ENCODE measurements around the gene CLRN1.

Gene CLRN1

DNA sequence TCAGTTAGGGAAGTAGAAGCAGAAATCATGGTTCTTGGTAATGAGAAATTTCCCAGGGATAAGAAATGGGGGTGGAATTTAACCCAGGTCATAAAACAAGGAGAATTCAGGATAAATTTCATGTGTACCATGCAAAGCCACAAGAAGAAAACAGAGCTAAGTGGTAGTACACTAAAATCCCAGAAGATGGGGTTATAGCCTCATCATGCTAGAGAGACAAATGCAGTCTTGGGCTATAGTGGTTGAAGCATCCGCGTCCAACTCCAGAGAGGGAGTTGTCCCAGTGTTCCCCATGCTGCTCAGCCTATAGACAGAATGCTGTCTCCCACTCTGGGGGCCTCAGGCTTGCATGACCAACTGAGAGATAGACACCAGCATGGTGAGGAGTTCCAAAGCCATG, 36.2 kb upstream of the CLRN1 start:
- ATAC-seq: peak; percentile 52
- TF ChIP-seq, protein P1, sequence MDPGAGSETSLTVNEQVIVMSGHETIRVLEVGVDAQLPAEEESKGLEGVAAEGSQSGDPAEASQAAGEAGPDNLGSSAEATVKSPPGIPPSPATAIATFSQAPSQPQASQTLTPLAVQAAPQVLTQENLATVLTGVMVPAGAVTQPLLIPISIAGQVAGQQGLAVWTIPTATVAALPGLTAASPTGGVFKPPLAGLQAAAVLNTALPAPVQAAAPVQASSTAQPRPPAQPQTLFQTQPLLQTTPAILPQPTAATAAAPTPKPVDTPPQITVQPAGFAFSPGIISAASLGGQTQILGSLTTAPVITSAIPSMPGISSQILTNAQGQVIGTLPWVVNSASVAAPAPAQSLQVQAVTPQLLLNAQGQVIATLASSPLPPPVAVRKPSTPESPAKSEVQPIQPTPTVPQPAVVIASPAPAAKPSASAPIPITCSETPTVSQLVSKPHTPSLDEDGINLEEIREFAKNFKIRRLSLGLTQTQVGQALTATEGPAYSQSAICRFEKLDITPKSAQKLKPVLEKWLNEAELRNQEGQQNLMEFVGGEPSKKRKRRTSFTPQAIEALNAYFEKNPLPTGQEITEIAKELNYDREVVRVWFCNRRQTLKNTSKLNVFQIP (CRISPR knock-in tag; IDR thresholded peaks at IDR 0.05; ENCODE audit: borderline replicate concordance, low read depth): no peak

DNA sequence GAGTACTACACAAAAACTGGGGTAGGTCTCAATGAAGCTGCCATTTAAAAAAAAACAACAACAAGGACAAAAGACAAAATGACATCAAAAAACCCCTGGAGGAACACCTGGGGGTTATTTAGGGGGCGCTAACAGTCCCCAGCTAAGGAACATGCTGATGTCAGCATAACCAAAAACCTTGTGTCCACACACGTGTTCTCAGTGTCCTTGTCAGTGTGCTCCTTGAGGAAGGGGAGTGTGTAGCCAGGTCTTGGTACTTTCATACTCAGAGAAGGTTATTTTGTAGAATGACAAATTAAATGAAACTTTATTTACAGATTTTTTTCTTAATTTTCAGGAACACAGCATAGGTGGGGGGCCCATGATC, 31.2 kb upstream of the CLRN1 start:
- TF ChIP-seq ZFP3 (CRISPR knock-in tag; IDR thresholded peaks at IDR 0.05) (no peak), ESRRG (CRISPR knock-in tag; IDR thresholded peaks at IDR 0.05) (no peak), RARB (CRISPR knock-in tag; IDR thresholded peaks at IDR 0.05) (no peak), ZNF70 (CRISPR knock-in tag; IDR thresholded peaks at IDR 0.05) (no peak), BACH2 (CRISPR knock-in tag; IDR thresholded peaks at IDR 0.05; ENCODE audit: borderline replicate concordance) (no peak), SNAI2 (CRISPR knock-in tag; IDR thresholded peaks at IDR 0.05) (no peak), ISL1 (CRISPR knock-in tag; IDR thresholded peaks at IDR 0.05) (no peak), ZNF565 (CRISPR knock-in tag; conservative IDR thresholded peaks at IDR 0.05; ENCODE audit: low read depth) (no peak)
- TF ChIP-seq, protein P2, sequence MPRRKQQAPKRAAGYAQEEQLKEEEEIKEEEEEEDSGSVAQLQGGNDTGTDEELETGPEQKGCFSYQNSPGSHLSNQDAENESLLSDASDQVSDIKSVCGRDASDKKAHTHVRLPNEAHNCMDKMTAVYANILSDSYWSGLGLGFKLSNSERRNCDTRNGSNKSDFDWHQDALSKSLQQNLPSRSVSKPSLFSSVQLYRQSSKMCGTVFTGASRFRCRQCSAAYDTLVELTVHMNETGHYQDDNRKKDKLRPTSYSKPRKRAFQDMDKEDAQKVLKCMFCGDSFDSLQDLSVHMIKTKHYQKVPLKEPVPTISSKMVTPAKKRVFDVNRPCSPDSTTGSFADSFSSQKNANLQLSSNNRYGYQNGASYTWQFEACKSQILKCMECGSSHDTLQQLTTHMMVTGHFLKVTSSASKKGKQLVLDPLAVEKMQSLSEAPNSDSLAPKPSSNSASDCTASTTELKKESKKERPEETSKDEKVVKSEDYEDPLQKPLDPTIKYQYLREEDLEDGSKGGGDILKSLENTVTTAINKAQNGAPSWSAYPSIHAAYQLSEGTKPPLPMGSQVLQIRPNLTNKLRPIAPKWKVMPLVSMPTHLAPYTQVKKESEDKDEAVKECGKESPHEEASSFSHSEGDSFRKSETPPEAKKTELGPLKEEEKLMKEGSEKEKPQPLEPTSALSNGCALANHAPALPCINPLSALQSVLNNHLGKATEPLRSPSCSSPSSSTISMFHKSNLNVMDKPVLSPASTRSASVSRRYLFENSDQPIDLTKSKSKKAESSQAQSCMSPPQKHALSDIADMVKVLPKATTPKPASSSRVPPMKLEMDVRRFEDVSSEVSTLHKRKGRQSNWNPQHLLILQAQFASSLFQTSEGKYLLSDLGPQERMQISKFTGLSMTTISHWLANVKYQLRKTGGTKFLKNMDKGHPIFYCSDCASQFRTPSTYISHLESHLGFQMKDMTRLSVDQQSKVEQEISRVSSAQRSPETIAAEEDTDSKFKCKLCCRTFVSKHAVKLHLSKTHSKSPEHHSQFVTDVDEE (CRISPR knock-in tag; IDR thresholded peaks at IDR 0.05): no peak
- TF ChIP-seq, protein P3, sequence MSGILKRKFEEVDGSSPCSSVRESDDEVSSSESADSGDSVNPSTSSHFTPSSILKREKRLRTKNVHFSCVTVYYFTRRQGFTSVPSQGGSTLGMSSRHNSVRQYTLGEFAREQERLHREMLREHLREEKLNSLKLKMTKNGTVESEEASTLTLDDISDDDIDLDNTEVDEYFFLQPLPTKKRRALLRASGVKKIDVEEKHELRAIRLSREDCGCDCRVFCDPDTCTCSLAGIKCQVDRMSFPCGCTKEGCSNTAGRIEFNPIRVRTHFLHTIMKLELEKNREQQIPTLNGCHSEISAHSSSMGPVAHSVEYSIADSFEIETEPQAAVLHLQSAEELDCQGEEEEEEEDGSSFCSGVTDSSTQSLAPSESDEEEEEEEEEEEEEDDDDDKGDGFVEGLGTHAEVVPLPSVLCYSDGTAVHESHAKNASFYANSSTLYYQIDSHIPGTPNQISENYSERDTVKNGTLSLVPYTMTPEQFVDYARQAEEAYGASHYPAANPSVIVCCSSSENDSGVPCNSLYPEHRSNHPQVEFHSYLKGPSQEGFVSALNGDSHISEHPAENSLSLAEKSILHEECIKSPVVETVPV (CRISPR knock-in tag; IDR thresholded peaks at IDR 0.05): no peak
- TF ChIP-seq, protein P4, sequence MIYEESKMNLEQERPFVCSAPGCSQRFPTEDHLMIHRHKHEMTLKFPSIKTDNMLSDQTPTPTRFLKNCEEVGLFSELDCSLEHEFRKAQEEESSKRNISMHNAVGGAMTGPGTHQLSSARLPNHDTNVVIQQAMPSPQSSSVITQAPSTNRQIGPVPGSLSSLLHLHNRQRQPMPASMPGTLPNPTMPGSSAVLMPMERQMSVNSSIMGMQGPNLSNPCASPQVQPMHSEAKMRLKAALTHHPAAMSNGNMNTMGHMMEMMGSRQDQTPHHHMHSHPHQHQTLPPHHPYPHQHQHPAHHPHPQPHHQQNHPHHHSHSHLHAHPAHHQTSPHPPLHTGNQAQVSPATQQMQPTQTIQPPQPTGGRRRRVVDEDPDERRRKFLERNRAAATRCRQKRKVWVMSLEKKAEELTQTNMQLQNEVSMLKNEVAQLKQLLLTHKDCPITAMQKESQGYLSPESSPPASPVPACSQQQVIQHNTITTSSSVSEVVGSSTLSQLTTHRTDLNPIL (CRISPR knock-in tag; IDR thresholded peaks at IDR 0.05; ENCODE audit: low read depth): no peak
- TF ChIP-seq, protein P5, sequence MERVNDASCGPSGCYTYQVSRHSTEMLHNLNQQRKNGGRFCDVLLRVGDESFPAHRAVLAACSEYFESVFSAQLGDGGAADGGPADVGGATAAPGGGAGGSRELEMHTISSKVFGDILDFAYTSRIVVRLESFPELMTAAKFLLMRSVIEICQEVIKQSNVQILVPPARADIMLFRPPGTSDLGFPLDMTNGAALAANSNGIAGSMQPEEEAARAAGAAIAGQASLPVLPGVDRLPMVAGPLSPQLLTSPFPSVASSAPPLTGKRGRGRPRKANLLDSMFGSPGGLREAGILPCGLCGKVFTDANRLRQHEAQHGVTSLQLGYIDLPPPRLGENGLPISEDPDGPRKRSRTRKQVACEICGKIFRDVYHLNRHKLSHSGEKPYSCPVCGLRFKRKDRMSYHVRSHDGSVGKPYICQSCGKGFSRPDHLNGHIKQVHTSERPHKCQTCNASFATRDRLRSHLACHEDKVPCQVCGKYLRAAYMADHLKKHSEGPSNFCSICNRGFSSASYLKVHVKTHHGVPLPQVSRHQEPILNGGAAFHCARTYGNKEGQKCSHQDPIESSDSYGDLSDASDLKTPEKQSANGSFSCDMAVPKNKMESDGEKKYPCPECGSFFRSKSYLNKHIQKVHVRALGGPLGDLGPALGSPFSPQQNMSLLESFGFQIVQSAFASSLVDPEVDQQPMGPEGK (CRISPR knock-in tag; IDR thresholded peaks at IDR 0.05; ENCODE audit: borderline replicate concordance): no peak
- ATAC-seq: no peak

DNA sequence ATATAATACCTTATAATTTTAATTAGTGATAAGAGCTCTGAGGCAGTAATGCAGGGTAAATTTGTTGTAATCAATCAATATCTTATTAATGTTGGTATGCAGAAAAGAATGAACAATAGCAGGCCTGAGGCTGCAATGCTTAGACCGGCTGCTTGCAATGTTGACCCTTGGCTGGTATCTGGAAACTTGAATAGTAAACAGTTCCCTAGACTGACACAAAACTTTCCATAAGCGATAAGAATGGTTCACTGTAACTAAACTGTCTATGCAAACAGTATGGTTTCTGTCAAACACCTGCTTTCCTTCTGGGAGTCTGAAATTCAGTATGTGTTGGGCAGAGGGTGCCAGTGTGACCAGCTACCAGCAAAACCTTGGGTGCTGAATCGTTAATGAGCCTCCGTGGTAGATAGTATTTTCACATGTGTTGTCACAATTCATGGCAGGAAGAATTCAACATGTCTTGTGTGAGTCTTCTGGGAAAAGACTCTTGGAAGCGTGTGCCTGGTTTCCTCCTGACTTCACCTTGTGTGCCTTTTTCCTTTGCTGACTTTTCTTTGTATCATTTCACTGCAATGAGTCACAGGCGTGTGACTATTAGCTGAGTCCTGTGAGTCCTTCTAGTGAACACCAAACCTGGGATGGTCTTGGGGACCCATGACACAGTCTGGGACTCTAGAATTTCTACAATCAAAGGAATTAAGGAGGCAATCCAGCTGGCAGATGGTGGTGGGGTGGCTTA, 30.7 kb upstream of the CLRN1 start:
- no peak for ATAC-seq
- TF ChIP-seq ZFP30 (CRISPR knock-in tag; IDR thresholded peaks at IDR 0.05): no peak

DNA sequence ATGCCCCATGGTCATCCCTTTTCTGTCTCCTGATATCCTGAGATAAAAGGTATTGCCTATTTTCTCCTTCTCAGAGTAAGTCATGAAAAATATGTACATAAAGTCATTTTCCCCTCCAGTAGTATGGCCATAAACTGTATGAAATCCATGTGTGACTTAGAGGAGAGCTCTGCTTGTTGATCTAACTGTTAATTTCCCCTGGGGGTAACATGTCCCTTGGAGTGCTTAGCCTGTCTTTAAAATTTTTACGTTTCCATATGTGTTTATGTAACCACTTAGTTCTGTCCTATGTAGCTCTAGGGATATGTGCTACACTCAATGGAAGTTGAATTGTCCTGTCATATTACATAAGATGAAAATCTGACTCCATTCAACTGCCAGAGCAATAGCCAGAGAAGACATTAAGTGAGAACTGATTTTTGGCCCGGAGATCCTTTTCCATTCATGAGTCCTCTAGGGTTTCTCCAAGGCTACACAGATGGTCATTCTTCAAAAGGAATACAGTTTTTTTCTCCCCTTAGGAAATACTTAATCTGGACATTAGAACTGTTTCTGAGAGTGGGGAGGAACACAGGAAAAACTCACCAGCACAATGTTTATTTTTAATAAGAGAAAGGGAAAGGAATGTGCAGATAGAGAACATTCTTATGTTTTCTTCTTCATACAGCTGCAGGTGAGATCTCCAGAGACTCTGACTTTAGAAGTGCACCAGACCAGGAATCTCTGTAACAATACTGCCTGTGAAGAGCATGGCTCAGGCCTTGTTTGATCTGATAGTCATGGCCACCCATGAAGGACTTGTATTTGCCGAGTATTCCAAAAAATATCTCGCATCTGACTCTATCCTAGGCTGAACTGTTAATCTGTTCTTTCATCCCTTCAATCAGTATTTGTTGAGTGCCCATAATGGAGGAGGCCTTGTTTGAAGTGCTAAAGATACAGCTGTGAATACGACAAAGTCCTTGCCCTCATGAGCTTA, 29.8 kb upstream of the CLRN1 start:
- no peak for ATAC-seq
- TF ChIP-seq GLIS3 (CRISPR knock-in tag; IDR thresholded peaks at IDR 0.05) (no peak), CSDC2 (CRISPR knock-in tag; IDR thresholded peaks at IDR 0.05) (no peak), ARNTL (CRISPR knock-in tag; IDR thresholded peaks at IDR 0.05; ENCODE audit: borderline replicate concordance, low read depth) (no peak), BACH2 (CRISPR knock-in tag; IDR thresholded peaks at IDR 0.05; ENCODE audit: borderline replicate concordance) (no peak), PPARA (CRISPR knock-in tag; IDR thresholded peaks at IDR 0.05; ENCODE audit: borderline replicate concordance) (no peak), ZFP3 (CRISPR knock-in tag; IDR thresholded peaks at IDR 0.05) (no peak), ZC3H10 (CRISPR knock-in tag; IDR thresholded peaks at IDR 0.05) (no peak), ZNF70 (CRISPR knock-in tag; IDR thresholded peaks at IDR 0.05) (no peak), SNAI2 (CRISPR knock-in tag; IDR thresholded peaks at IDR 0.05) (no peak), ZFP30 (CRISPR knock-in tag; IDR thresholded peaks at IDR 0.05) (no peak), ZNF8 (CRISPR knock-in tag; IDR thresholded peaks at IDR 0.05) (no peak), RARB (CRISPR knock-in tag; IDR thresholded peaks at IDR 0.05) (no peak), TOX (CRISPR knock-in tag; IDR thresholded peaks at IDR 0.05; ENCODE audit: borderline replicate concordance) (no peak), ISL1 (CRISPR knock-in tag; IDR thresholded peaks at IDR 0.05) (no peak), OSR1 (CRISPR knock-in tag; IDR thresholded peaks at IDR 0.05) (no peak)
- TF ChIP-seq, protein P2 (CRISPR knock-in tag; IDR thresholded peaks at IDR 0.05): no peak

All from SK-N-SH treated with all-trans-retinoic acid at 6 μM for 48 hours (cell line).